ENCODE measurements around the gene GDAP1L1.
A peak's percentile ranks its signal among the peaks of the same experiment; 100 is the strongest.

The GDAP1L1 gene

GRCh38 chr20:44247131-44247571 lies at the start of gene GDAP1L1:
Gene GDAP1L1, plus strand, starts transcription at chr20:44247308. Its CDS starts 27 bp downstream, at chr20:44247335.
- no peak for DNase-seq (ENCODE audit: low read depth in 3 of 3, low spot score in 1 of 3)

GRCh38 chr20:44198872-44199271 lies 48.2 kb upstream of the GDAP1L1 start:
- DNase-seq (ENCODE audit: low read depth in 3 of 3, low spot score in 1 of 3), result no peak

GRCh38 chr20:44199877-44200276 lies 47.2 kb upstream of the GDAP1L1 start:
- no peak for DNase-seq (ENCODE audit: low read depth in 3 of 3, low spot score in 1 of 3)

GRCh38 chr20:44200371-44200770 lies 46.7 kb upstream of the GDAP1L1 start:
- no peak for DNase-seq (ENCODE audit: low read depth in 3 of 3, low spot score in 1 of 3)

DNA sequence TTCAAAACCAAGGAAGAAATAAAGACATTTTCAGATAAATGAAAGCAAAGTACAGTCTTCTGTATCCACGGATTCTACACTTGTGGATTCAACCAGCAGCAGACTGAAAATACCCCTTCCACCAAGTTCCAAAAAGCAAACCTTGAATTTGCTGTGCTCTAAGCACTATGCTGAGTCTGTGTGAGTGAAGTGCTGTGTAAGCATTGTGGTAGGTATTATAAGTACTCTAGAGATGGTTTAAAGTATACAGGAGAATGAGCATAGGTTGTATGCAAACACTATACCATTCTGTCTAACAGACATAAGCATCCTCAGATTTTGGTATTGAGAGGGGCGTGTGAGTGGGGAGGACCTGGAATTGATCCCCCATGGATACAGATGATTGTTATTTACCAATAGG lies 46.1 kb upstream of the GDAP1L1 start:
- no peak for DNase-seq (ENCODE audit: low read depth in 3 of 3, low spot score in 1 of 3)

DNA sequence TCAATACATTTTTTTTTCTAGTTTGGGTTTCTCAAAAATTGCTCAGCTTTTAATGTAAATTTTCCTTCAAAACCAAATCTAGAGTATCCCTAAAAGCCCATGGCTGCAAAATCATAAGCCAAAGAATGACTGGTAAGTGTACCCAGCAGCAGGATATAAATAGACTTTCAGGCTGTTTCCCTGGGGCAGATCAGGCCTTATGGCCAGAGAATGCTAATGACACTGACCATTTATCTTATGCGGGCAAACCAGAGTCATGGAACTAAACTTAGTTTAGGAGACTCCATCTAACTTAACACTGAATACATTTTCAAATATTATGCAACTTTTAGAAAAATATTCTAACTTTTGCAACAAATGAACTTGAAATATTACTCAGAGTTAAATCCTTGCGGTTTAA lies 43.9 kb upstream of the GDAP1L1 start:
- no peak for DNase-seq (ENCODE audit: low read depth in 3 of 3, low spot score in 1 of 3)

GRCh38 chr20:44204156-44204831 lies 42.8 kb upstream of the GDAP1L1 start:
- no peak for DNase-seq (ENCODE audit: low read depth in 3 of 3, low spot score in 1 of 3)

DNA sequence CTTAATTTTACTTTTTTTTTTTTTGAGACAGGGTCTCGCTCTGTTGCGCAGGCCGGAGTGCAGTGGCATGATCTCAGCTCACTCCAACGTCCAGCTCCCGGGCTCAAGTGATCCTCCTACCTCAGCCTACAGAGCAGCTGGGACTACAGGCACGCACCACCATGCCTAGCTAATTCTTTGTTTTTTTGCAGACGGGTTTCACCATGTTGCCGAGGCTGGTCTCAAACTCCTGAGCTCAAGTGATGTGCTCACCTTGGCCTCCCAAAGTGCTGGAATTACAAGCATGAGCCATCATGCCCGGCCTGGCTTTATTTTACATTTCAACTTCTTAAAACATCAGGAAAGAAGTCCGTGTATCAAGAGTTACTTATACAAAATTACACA lies 42.3 kb upstream of the GDAP1L1 start:
- no peak for DNase-seq (ENCODE audit: low read depth in 3 of 3, low spot score in 1 of 3)

DNA sequence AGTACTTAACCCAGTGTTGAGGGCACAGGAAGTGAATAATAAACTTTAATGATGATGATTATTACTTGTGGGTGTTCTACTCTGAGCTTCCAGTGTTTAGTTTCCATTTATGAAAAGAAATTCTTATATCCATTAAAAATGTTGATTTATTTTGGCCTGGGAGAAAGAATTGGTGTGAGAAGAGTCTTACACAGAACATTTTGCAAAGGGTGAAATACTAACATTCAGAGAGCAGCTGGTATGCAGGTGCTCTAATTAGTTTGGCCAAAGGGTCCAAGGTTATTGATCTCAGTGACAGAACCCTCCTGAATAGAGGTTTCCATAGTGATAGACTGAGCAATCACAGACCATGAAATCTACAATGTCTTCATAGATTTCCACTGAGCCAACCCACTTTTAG lies 41.0 kb upstream of the GDAP1L1 start:
- DNase-seq (ENCODE audit: low read depth in 3 of 3, low spot score in 1 of 3), result no peak

- no peak for DNase-seq (ENCODE audit: low read depth in 3 of 3, low spot score in 1 of 3)
These were observed 39.9 kb upstream of the GDAP1L1 start for GRCh38 chr20:44207126-44207723.

DNA sequence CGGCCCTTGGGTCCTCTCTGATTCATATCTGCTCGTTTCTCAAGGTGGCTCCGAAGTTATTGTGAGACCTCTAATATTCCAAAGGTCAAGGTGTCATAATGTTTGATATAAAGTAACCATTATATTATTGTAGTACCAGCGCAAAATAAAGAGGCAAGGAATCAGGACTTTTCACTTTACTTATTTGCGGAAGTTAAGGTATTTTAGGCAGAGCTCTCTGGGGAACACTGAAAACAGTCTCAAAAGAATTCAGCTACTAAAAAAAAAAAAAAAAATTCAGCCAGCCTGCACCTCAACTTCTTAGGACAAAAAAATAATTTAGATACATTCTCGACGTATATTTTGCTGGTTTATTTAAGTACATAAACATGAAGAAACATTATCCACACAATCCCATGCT lies 38.9 kb upstream of the GDAP1L1 start:
- no peak for DNase-seq (ENCODE audit: low read depth in 3 of 3, low spot score in 1 of 3)

GRCh38 chr20:44208770-44209169 lies 38.3 kb upstream of the GDAP1L1 start:
- DNase-seq (ENCODE audit: low read depth in 3 of 3, low spot score in 1 of 3), result no peak

DNA sequence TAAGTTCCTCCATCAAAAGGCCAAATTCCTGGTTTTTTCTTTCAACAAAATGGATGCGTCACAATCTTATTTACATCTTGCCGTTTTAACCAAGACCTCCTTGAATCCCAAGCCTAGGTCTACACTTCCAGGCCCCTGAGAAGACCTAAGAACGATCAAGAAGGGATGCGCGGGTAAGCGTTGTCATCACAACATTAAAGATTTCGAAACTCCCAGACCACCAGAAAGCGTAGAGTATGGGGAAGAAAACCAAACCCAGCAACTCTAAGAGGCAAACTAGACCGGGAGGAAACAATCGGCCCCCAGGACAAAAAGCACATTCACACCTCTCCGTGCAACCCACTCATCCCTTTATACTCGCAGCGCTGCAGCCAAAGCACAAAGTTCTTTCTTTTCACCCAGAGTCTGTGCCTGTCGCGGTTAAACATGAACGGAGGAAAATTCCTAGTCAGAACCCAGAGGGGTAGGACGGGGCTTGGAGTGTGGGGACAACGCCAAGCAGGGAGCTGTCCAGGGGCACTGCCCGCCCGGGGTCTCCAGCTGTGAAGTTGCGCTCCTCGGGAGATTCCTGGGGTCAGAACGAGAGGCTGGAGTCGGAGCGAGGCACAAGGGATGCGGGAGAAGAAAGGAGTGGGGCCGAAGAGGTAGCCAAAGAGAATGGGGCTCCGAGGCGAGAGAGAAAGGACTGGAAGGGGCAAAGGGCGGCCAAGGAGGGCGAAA lies 37.3 kb upstream of the GDAP1L1 start:
- no peak for DNase-seq (ENCODE audit: low read depth in 3 of 3, low spot score in 1 of 3)

GRCh38 chr20:44210406-44211176 lies 36.5 kb upstream of the GDAP1L1 start, which contains the start of gene OSER1:
Gene OSER1, minus strand, starts transcription at chr20:44210771. Its CDS starts 3,814 bp downstream, at chr20:44206957.
- peak; percentile 94 to 98 (median 97) for DNase-seq (ENCODE audit: low read depth in 3 of 3, low spot score in 1 of 3)

GRCh38 chr20:44211177-44212039 lies 35.7 kb upstream of the GDAP1L1 start:
- no peak for DNase-seq (ENCODE audit: low read depth in 3 of 3, low spot score in 1 of 3)

DNA sequence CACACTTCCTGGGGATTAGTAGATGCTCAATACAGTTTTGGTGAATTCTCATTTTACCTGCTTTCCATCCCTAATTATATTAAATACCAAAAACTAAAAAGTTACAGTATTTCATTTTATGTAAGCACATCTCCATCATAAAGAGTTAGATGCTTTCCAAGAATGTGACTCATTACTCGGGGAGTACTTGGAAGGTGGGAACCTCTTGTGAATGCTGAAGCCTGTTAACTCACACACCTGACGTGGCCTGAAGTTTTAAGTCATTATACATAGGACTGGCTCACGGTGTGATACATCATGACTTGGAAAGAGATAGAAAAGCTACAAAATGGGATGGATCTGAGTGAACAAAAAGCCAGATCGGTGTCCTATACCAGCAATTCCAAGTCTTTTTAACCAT lies 34.3 kb upstream of the GDAP1L1 start:
- no peak for DNase-seq (ENCODE audit: low read depth in 3 of 3, low spot score in 1 of 3)

DNA sequence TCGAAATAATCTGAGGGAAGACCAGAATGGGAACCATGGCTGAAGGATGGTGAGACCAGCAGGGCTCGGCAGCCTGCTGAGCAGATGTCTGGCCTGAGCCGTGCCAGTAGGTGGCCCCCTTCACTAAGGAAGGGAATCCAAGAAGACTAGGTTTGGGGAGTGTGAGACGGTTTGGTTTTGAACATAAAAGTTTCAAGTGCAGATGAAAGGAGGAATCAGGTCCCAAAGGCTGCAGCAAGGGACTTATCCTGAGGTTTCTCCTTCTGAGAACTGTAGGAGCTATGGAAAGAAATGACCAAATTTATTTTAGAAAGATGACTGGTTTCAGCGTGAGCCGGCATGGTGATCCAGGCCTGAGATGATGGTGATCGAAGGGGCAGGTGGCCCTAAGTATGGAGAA lies 32.0 kb upstream of the GDAP1L1 start:
- DNase-seq (ENCODE audit: low read depth in 3 of 3, low spot score in 1 of 3), result peak; percentile 38 to 52 (median 51)

GRCh38 chr20:44217342-44218092 lies 29.6 kb upstream of the GDAP1L1 start:
- DNase-seq (ENCODE audit: low read depth in 3 of 3, low spot score in 1 of 3), result peak in 2 of 3 donors; percentile 35 to 37

GRCh38 chr20:44218446-44218845 lies 28.7 kb upstream of the GDAP1L1 start:
- no peak for DNase-seq (ENCODE audit: low read depth in 3 of 3, low spot score in 1 of 3)

All from stimulated activated CD4-positive, alpha-beta T cell treated with anti-CD3 and anti-CD28 coated beads, TNF-alpha, amount 100 ng/mL, for 1 hour (primary cell).